Kidney (tissue), 14 donors: Measurements from ENCODE around the gene AAGAB. TPM values are rescaled to one million over a fixed set of nuclear protein-coding genes. Genes with fewer than 3 reads are reported as not detected.

Experiments used
- DNase-seq, 5 donors: peaks; one replicate each; pipeline ENCODE4 v3.0.0-alpha.2; 2013 to 2020
- FAIRE-seq: peaks from 2 replicates; lab custom pipeline; 2012; peaks lifted over from hg19 to GRCh38; lab: Jason Lieb, UNC
- H3K27ac ChIP-seq, 2 donors: one replicate each; pipeline ENCODE4 v1.7.0; 2013; ENCODE audit warnings: low read depth in 2 of 2, low read length in 2 of 2, inconsistent platforms in 1 of 2
- H3K27me3 ChIP-seq: one replicate; pipeline ENCODE4 v1.7.1; 2013; ENCODE audit warnings: low read length, inconsistent platforms; ENCODE audit not compliant: control insufficient read depth, insufficient read depth
- H3K36me3 ChIP-seq, 3 donors: one replicate each; pipeline versions ENCODE4 v1.7.0 to v1.7.1; 2013; ENCODE audit warnings: low read length in 3 of 3, control low read depth in 1 of 3, inconsistent platforms in 1 of 3; ENCODE audit not compliant: insufficient read depth in 3 of 3, control insufficient read depth in 2 of 3
- H3K4me1 ChIP-seq, 3 donors: one replicate each; pipeline versions ENCODE4 v1.7.0 to v1.7.1; 2013; ENCODE audit warnings: low read length in 3 of 3, inconsistent platforms in 1 of 3, low read depth in 1 of 3; ENCODE audit not compliant: control insufficient read depth in 2 of 3, insufficient read depth in 2 of 3
- H3K4me3 ChIP-seq, 3 donors: one replicate each; pipeline versions ENCODE4 v1.7.0 to v1.8.1; 2013; ENCODE audit warnings: low read length in 3 of 3, control low read depth in 1 of 3, inconsistent platforms in 1 of 3
- H3K9ac ChIP-seq, 3 donors: one replicate each; pipeline versions ENCODE4 v1.7.0 to v1.7.1; 2013; ENCODE audit warnings: low read length in 3 of 3, control low read depth in 1 of 3, inconsistent platforms in 1 of 3
- H3K9me3 ChIP-seq, 3 donors: one replicate each; pipeline versions ENCODE4 v1.7.0 to v1.7.1; 2013; ENCODE audit warnings: low read length in 3 of 3, control low read depth in 1 of 3, inconsistent platforms in 1 of 3; ENCODE audit not compliant: control insufficient read depth in 2 of 3, insufficient read depth in 1 of 3
- intact Hi-C: fragments of 100-400 bp; cut with DNase I; formaldehyde crosslinking; loops from one replicate; pipeline ENCODE4 v1.11.1; 2022
- polyA plus RNA-seq: library from polyadenylated mRNA; stranded (reverse); fragments of 350-450 nt; fragmentation: Illumina TruSeq; extraction: RNeasy Lipid Tissue Mini Kit (QIAGEN cat#74804); gene quantifications from one replicate; pipeline ENCODE4 v1.2.3, GENCODE V29; 2014; ENCODE audit warnings: low read depth, low replicate concordance; ENCODE audit not compliant: insufficient read depth
- total RNA-seq: library from RNA; stranded (reverse); fragmentation: NEBNext Ultra II Directional; extraction: Animal tissue kit (Norgen Biotek cat#: 25700); gene quantifications from one replicate; pipeline ENCODE4 v1.2.1, GENCODE V29; 2021
- TF ChIP-seq, protein P1 (sequence below): IDR thresholded peaks from 3 replicates; pipeline ENCODE4 v1.5.1; 2012; ENCODE audit warnings: mild to moderate bottlenecking, moderate library complexity, borderline replicate concordance; ENCODE audit not compliant: insufficient read depth; ENCODE audit errors: extremely low read depth
- donor health status: control.
- donor health status: control.
- donor health status: control.
- donor health status: control.
- donor health status: control.
- donor health status: DM: yes; HTN: yes; CAD: no.
- donor health status: Normal renal cell carcinoma (clear cell type).

AAGAB gene
- total and polyA plus RNA-seq, 2 donors from 2014 or later: 40.7 to 44.0 TPM

DNA sequence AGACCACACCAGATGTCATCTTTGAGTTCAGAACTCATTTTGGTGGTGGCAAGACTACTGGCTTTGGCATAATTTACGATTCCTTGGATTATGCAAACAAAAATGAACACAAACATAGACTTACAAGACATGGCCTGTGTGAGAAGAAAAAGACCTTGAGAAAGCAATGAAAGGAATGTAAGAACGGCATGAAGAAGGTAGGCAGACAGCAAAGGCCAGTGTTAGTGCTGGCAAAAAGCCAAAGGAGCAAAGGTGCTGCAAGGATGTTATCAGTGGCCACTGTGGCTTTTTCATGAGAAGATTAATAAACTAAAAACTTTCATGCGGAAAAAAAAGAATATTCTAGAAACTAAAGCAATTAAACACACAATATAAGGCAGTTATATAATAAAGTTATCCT is 21.9 kb downstream of the AAGAB start:
- Histone ChIP-seq H3K4me1 (peaks cover 0 to 2% (median 0%) of the 10 kb centered on the region in 3 donors), H3K27ac (no peak overlapping the region), H3K36me3 (peaks cover 0 to 11% (median 9%) of the 10 kb centered on the region in 3 donors), H3K9ac (no peak overlapping the region), H3K9me3 (no peaks in the 10 kb centered on the region), H3K27me3 (no peaks in the 10 kb centered on the region), H3K4me3 (no peak overlapping the region)
- intact Hi-C loops: no loop called here
- TF ChIP-seq, protein P1, sequence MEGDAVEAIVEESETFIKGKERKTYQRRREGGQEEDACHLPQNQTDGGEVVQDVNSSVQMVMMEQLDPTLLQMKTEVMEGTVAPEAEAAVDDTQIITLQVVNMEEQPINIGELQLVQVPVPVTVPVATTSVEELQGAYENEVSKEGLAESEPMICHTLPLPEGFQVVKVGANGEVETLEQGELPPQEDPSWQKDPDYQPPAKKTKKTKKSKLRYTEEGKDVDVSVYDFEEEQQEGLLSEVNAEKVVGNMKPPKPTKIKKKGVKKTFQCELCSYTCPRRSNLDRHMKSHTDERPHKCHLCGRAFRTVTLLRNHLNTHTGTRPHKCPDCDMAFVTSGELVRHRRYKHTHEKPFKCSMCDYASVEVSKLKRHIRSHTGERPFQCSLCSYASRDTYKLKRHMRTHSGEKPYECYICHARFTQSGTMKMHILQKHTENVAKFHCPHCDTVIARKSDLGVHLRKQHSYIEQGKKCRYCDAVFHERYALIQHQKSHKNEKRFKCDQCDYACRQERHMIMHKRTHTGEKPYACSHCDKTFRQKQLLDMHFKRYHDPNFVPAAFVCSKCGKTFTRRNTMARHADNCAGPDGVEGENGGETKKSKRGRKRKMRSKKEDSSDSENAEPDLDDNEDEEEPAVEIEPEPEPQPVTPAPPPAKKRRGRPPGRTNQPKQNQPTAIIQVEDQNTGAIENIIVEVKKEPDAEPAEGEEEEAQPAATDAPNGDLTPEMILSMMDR: no peak
- DNase-seq (no peak), FAIRE-seq (no peak)

DNA sequence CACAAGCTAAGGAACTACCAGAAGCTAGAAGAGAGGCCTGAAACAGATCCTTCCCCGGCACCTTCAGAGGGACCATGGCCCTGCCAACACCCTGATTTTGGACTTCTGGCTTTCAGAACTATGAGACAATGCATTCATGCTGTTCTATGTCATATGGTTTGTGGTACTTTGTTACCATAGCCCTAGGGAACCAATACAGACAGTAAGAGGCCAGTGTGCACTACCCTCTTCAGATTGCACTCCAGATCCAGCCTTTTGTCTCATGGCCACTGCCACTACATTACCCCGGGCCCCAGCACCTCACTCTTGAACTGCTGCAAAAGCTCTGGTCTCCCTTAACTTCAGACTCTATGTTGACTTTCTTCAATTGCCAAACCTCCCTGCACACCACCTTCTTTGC is 24.0 kb downstream of the AAGAB start:
- Histone ChIP-seq H3K27ac (no peak overlapping the region), H3K4me1 (peaks cover 0 to 2% (median 0%) of the 10 kb centered on the region in 3 donors), H3K9me3 (no peaks in the 10 kb centered on the region), H3K36me3 (peaks cover 0 to 10% (median 9%) of the 10 kb centered on the region in 3 donors), H3K9ac (no peak overlapping the region), H3K4me3 (no peak overlapping the region), H3K27me3 (no peaks in the 10 kb centered on the region)
- TF ChIP-seq, protein P1: no peak
- FAIRE-seq (no peak), DNase-seq (no peak)
- intact Hi-C loops: no loop called here

DNA sequence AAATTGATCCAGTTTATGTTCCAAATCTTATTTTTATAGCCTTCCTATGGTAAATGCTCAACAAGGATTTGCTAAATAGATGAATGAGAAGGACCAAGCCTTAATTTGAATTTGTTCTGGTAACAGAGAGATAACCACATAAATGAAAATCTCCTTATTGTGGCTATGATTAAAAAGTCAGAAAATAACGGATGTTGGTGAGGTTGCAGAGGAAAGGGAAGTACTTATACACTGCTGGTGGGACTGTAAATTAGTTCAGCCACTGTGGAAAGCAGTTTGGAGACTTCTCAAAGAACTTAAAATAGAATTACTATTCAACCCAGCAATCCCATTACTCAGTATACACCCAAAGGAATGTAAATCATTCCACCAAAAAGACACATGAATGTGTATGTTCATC is 26.2 kb downstream of the AAGAB start:
- Histone ChIP-seq H3K27ac (no peak overlapping the region), H3K4me1 (peaks cover 0 to 2% (median 0%) of the 10 kb centered on the region in 3 donors), H3K9ac (no peak overlapping the region), H3K27me3 (no peaks in the 10 kb centered on the region), H3K36me3 (peaks cover 0 to 9% (median 6%) of the 10 kb centered on the region in 3 donors), H3K9me3 (no peaks in the 10 kb centered on the region), H3K4me3 (no peak overlapping the region)
- DNase-seq (no peak), FAIRE-seq (no peak)
- TF ChIP-seq, protein P1: no peak
- intact Hi-C loops: no loop called here

DNA sequence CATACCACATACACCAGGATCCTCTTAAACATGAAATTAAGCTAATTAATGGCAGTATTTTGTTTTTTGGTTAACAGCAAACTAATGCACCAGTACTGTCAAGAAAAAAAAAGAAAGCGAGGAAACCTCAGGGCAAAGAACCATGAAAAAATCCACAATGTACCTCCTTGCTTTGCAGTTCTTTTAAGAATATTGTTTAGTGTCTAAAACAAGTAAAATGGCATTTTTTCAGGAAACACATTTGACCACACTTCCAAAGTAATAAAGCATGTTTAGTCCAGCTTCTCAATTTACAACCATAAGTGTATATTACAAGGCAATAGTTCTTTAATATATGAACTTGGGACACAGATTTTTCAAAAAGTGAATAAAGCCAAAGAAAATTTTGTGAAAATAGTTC is 26.6 kb downstream of the AAGAB start:
- intact Hi-C loops: no loop called here
- no peak overlapping the region for H3K27ac ChIP-seq
- H3K9ac ChIP-seq: no peak overlapping the region
- DNase-seq (no peak), FAIRE-seq (no peak)
- H3K27me3 ChIP-seq: no peaks in the 10 kb centered on the region
- H3K9me3 ChIP-seq: no peaks in the 10 kb centered on the region
- TF ChIP-seq, protein P1: no peak
- peaks cover 0 to 2% (median 0%) of the 10 kb centered on the region in 3 donors for H3K4me1 ChIP-seq
- peaks cover 0 to 6% (median 6%) of the 10 kb centered on the region in 3 donors for H3K36me3 ChIP-seq
- no peak overlapping the region for H3K4me3 ChIP-seq
